Stimulated activated CD8-positive, alpha-beta memory T cell treated with anti-CD3 and anti-CD28 coated beads, Interleukin-7, amount 100 ng/mL, for 4 hours (primary cell): ENCODE data around the gene MRPS34.
A peak's percentile ranks its signal among the peaks of the same experiment; 100 is the strongest.

ENCODE experiments used
- DNase-seq, 2 donors: peaks; one replicate each; pipeline ENCODE4 v3.0.0-alpha.2; 2020; ENCODE audit warnings: low read depth in 2 of 2

MRPS34 gene

DNA sequence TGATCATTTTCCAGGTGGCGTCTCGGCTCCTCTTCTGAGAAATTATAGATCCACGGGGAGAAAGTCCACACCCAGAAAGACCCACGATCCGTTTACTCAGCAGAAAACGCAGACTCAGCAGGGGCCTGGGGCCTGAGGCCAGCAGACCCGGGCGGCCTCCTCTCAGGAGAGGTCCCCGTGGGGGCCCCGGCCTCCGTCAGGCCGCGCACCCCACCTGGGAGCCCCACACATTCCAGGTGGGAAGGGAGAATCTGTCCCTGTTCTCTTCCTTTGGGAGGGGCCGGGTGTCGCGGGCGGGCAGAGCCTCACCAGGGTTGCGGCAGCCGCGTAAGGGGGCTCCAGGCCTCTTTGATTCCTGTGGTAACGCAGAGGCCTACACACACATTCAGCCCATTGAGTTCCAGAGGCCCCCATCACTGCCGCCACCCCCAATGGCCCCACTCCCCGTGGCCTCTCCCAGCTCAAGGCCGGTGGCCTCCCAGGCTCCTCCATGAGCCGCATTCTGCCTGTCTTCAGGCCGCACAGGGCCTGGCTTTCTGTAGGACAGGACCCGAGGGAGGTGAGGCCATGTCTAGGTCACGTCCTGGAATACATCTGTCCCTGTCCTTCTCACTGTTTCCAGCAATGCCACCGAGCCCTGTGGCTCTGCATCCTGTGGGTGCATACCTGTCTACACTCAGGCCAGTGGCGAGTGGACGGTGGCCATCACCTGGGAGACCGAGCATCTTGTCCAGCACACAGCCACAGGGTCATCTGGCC, 22.2 kb upstream of the MRPS34 start:
- no peak for DNase-seq

DNA sequence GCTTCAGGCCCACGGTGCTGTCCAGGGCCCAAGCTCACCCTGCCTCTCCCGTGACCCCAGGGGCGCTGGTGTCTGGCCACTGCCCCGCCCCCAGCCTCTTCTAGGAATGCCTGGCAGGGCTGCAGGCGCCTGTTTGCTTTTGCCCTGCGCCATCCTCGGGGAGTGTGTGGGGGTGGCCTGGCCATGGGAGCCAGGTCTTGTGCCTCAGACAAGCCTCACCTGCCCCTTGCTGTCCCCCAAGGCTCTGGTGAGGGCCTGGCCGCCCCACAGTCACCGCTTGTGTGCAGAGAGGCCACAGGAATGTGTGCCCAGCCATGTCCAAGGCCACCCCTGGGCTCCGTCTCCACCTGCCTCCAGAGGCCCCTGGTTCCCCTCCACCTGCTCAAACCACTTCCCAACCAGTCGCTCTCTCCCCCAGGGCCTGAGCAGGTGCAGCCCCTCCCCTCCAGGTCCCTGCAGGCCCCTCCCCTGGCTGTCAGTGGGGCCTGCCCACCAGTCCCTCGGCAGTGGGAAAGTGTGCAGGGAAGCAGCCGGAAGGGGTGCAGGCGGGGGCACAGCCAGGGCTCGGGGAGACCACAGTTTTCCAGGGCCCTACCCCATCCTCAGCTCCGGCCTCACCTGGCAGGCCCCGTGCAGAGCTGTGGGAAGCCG, 21.4 kb upstream of the MRPS34 start:
- DNase-seq = no peak

DNA sequence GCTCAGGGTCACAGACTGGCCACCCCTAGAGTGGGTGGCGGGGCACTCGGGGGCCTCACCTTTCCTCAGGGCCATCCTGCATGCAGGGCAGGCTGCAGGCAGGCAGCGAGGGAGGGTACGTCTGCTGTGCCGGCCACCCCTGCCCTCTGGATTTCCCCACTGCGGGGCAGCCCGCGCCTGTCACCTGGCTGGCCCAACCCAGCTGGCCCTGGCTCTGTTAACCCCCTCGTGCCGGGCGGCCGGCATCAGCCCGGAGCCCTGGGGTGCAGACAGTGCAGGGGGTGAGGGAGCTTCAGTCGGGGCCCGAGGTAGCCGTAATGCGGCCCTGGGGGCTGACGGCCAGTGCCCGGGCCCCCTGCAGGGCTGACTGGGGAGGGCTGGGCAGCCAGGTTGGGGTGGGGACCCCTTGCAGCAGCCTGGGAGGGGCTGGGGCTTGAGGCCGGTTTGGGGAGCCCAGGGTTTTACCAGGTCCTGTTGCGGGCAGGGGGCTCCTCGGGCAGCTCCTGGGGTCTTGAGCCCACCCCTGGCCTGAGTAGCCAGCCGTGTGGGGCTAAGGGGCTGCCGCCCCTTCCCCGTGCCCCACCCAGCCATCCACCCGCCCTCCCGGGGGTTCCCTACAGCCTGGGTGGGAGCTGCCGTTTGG, 20.8 kb upstream of the MRPS34 start, which contains the start of gene IGFALS:
Gene IGFALS, minus strand, starts transcription at position 128 of the 643 bp plus-strand sequence. Its CDS starts 53 bp downstream, at position 75.
- DNase-seq = no peak

DNA sequence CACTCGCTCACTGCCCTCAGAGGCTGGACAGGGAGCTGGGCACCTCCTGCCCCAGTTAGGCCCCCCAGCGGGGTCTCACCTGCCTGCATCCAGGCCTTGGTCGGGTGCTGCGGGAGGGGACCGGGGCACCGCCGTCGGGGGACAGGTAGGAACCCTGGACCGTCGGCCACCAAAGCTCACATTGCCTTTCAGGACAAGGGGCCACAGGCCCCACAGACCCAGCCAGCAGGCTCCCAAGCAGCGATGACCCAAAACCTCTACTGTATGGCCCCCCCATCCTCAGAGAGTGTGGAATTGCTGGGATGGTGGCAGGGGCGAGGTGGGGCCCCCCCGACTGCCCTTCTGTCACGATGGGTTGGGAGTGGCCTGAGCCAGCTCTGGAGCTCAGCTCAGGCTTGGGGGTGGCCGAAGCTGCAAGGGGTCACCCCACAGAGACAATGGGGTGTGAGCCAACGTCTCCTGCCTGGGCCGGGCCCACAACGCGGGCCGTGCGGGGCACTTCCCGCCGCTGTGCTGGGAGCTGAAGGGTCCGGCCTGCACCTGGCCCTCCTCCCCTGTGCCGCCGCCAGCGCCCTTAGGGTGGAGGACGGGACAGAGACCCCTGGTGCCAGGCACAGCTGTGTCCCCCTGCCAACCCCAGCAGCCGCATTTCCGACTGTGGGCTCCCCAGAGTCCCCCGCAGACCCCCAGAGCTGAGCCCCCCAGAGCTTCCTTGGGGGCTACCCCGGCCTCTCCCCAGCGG, 20.1 kb upstream of the MRPS34 start:
- DNase-seq = no peak

DNA sequence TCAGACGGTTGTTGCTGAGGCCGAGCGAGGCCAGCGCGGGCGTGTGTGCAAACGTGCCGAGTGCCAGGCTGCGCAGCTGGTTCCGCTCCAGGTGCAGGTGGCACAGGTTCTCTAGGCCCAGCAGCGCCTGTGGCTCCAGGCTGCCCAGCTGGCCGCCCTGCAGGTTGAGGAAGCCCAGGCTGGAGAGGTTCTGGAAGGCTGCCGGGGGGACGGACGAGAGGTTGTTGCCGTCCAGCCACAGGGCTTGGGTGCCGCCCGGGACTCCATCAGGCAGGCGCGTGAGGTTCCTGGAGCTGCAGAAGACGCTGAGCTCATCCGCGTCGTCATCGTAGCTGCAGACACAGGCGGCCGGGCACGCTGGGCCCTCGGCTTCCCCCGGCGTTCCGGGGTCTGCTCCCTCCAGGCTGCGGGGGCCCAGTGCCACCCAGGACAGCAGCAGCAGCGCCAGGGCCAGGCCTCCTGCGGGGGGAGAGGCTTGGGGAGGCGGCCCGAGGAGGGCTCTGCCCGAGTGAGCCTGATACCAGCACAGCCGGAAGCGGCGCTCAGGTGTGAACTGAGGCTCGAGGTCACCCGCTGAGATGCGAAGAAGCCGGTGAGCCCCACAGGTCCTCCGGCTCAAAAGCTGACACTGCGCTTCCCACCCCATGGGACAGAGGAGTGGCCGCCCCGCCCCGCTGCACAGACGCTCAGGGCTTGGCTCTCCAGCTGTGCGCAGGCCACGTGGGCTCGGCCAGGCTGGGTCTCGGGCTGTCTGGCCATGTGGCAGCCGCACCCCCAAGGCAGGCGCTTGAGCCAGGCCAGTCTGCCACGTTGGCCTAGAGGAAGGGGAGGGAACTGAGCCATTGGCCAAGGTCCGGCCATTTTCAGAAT, 19.2 kb upstream of the MRPS34 start:
- no peak for DNase-seq

DNA sequence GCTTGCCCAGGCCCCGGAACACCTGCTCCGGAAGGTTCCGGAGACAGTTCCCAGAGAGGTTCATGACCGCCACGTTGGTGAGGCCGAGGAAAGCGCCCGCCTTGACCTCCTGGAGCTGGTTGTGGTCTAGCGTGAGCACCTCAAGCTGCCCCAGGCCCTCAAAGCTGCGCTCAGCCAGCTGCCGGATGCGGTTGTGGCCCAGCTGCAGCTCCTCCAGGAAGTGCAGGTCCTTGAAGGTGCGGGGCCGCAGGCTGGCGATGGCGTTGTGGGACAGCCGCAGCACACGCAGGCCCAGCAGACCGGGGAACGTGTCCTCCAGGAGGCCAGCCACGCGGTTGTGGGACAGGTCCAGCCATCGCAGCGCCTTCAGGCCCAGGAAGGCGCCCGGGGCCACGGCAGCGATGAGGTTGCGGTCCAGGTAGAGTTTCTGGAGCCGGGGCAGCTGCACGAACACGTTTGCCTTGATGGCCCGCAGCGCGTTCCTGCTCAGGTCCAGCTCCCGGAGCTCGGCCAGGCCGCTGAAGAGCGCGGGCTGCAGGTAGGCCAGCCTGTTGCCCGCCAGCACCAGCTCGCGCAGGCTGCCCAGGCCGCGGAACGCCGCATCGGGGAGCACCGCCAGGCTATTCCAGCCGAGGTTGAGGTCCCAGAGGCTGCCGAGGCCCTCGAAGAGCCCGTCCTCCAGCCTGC, 18.5 kb upstream of the MRPS34 start:
- DNase-seq = no peak

DNA sequence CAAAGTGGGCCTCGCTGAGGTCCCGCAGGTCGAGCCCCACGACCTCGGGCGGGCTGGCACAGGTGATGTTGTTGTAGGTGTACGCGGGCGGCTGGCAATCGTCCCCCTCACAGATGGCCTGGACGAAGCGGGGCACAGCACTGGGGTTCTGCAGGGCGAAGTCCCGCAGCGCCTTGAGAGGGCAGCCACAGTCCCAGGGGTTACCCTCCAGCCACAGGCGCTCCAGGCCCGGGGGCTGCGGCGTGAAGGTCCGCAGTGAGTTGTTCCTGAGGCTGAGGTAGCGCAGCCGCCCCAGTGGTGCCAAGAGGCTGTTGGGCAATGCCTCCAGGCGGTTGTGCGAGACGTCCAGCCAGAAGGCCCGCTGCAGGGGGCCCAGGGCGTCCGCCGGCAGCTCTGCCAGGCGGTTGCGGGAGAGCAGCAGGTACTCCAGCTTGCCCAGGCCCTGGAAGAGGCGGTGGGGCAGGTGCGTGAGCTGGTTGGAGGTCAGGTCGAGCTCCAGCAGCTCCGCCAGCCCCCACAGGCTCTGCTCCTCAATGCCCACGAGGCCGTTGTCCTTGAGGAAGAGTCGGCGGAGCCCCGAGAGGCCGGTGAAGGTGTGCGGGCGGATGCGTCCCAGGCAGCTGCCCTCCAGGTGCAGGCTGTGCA, 17.8 kb upstream of the MRPS34 start:
- no peak for DNase-seq

DNA sequence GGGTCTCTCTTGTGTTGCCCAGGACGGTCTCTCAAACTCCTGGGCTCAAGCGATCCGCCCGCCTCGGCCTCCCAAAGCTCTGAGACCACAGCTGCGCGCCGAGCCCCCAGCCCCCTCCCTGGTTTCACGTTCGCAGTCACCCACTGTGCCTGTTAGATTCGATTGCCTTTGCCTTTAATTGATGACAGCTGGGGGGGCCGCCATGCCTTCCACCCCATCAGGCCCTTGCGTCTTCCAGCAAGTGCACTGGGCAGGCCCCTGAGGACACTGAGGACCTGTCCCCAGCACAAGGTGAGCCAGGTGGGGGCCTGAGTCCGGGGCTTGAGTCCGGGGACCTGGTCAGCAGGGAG, 17.3 kb upstream of the MRPS34 start:
- DNase-seq = no peak

DNA sequence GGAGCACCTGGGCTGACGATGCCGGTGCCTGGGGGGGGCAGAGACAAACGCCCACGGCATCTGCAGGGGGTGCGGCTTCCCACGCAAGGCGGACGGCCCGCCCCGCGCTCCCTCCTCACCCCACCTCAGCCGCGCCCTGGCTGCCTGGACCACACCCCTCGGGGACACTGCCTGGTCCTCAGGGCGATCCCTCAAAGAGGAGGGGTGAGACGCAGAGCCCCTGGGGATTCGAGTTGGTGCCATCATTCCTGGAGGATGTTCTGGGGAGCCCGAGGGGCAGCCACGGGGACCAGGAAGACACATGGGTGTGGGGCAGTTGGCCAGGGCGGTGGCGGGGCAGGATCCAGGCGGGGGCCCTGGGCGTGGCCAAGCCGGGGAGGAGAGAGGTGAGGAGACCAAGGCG, 16.7 kb upstream of the MRPS34 start:
- no peak for DNase-seq

DNA sequence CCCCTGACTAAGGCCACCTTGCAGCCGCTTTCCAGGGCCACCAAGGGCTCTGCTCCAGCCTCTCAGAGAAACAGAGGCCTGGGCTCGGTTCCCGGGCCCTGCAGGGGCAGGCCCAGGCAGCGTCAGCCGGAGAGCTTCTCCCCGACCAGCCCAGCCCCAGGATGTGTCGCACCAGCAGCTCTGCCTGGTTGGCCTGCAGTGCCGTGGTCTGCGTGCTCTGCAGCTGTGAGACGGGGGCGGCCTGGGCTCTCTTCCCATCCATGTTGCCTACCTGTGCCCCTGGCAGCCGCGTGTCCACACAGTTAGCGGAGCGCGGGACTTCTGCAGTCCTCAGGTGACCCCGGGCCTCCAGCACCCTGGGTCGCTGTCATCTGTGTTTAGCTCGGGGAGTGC, 15.8 kb upstream of the MRPS34 start:
- DNase-seq = no peak

DNA sequence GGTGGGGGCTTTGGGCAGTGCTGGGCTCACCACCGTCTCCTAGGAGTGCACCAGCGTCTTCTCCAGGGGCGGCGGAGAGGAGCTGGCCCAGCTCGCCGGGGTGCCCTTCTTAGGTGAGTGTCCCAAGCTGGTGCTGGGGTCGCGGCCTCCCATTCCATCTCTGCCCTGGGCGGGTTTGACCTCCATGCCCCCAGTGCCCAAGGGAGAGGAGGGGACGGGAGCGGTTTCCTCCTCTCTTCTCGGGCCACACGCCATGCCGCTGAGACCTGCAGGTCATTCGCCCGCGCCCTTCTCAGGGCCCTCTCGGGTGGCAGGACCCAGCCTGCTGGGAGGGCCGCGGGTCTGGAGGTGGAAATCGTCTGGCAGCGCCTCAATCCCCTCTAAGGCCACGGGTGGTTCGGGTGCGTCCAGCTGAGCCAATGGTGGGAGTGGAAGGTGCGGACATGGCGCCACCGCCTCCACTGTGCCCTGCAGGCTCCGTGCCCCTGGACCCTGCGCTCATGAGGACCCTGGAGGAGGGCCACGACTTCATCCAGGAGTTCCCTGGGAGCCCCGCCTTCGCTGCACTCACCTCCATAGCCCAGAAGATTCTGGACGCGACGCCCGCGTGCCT, 15.3 kb upstream of the MRPS34 start:
- DNase-seq = no peak

DNA sequence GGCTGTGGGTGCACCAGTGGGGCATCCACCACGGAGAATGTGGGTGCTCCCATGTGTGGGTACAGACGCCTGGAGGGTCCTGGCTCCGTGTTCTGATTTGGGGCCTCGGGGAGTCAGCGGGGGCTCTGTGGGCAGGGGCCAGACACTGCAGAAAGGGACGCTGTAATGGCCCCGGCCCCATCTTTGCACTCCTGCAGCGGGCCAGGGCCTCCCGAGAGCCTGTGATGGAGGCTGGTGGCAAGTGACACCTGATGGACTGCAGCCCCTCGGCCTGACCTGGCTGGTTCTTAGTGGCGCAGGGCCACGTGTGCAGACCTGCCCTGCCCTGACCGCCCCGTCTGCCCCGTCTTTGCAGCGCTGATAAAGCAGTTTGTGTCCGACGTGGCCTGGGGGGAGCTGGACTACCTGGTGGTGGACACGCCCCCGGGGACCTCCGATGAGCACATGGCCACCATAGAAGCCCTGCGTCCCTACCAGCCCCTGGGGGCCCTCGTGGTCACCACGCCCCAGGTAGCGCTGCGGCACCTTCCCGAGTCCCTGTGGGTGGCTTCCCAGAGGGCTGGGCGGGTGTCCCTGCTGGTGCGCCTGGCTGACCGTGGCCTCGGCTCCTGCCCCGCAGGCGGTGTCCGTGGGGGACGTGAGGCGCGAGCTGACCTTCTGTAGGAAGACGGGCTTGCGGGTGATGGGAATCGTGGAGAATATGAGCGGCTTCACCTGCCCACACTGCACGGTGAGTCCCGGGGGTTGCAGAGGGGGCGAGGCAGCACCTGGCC, 14.6 kb upstream of the MRPS34 start:
- no peak for DNase-seq

DNA sequence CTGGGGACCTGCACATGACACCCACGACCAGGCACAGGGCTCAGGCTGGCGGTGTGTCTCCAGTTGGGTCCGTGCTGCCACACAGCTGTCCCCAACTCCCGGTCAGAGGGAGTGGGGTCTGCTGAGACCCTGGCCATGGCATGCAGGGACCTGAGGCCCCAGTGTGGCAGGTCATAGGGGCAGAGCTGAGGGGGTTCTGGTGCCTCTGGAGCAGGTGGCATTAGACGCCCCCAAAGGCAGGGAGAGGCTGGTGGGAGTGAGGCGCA, 14.1 kb upstream of the MRPS34 start:
- no peak for DNase-seq

DNA sequence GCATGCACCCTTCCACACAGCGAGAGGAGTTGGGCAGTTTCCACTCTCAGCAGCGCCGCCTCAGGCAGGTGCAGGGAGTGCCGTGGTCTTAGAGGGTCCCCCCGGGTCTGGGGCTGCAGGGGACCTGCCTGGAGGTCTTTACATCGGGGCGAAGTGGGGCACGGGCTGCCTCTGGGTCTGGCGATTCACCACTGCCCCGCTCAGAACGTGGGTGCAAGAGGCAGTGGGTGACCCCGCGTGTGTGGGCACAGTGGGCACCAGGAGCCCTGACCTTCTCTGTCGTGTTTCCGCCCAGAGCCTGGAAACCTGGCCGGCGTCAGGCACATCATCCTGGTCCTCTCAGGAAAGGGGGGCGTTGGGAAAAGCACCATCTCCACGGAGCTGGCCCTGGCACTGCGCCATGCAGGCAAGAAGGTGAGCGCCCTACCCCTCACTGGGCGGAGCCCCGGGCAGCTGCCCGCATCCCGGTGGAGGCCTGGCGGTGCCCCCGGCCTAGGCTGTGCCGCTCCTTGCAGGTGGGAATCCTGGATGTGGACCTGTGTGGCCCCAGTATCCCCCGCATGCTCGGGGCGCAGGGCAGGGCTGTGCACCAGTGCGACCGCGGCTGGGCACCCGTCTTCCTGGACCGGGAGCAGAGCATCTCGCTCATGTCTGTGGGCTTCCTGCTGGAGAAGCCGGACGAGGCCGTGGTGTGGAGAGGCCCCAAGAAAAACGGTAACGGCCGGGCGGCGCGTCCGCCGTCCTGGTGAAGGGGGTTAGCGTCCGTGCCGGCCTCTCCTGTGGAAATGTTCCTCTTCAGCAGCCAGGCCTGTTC, 13.5 kb upstream of the MRPS34 start:
- DNase-seq = no peak

DNA sequence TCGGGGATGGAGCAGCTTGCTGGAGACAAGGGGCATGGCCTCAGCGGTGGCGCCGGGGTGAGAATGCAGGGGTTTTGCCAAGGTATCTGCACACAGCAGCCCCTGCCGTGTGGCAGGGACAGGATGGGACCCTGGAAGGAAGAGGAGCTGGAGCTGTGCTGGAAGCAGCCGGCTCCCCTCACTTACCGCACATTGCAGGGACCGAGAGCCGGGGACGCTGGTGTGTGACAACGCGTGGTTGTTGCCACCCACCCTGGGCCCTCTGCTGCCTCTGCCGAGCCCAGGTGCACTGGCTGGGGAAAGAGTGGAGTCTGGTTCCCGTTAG, 12.9 kb upstream of the MRPS34 start:
- no peak for DNase-seq

DNA sequence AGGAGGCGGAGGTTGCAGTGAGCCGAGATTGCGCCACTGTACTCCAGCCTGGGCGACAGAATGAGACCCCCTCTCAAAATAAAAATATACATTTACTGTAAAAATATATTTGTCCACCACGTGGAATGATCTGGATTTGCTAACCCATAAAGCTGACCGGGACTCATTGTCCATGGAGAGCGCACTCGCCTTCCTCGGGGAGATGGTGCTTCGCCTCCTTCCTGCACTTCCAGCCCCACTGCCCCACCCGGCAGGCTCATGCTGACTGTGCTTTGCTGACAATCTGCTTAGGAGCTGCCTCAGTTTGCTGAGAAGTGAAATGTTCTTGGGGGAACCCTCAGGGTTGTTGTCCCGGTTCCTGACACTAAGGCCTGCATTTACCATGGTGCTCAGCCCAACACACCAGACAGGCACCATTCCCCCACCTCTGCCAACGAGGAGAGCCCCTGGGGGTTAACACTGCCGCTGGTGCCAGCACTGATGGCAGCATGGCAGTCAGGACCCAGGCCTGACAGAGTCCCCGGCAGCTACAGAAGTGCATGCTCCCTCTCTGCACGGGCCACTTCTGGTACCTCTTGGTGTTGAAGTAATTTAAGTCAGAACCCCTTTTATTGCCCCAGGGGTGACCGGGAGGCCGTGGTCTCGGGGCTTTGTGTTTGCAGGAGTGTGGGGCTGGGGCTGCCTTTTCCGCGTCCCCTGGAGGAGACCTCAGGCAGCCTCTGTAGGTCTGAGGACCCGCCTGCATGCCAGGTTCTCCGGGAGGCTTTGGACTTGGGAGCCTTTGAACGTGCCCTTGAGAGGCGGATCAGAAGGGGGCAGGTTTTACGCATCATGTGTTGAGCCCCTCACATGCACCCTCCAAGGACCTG, 12.3 kb upstream of the MRPS34 start:
- no peak for DNase-seq

DNA sequence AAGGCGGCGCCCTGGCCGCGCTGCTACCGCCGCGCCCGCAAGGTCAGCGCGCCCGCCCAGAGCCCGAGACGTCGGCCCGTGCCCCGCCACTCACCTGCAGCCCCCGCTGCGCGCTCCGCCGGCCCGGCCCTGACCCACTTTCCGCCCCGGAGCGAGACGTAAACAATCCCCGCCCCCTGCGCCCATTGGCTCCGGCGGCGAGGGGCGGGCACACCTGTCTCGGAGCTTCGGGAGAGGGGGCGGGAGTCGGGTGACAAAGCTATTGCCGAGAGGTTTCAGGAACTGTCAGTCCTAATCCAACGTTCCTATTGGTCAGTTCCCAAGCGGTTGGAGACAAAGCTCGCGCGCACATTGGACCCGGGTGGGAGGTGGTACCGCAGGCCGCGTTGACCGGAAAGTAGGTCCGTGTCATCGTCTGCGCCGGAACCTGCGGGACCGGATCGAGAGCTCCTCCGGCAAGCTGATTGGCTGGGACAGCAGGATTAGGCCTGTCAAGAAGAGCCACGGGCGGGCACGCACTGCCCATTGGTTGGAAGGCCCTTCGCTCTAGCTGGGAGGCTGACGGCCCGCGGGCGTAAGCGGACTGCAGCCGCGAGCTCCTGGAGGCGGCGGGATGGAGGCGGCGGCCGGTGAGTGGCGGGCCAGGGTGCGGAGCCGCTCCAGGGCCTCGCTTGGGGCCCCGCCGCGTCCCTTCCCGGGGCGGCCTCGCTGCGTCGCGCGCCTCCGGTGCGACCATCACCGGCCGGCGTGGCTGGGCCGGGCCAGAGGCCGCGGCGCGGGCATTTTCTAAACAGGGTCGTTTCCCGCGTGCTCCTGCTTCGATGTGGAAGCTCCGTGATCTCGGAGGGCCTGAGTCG, 9.7 kb upstream of the MRPS34 start, which contains the start of the genes NUBP2 and SPSB3:
Gene NUBP2, plus strand, starts transcription at position 553 of the 857 bp plus-strand sequence. Its CDS starts 61 bp downstream, at position 614.
Gene SPSB3, minus strand, starts transcription at position 164 of the 857 bp plus-strand sequence. CDS start 1,088 bp downstream, outside the sequence.
- DNase-seq = peak; percentile 96 to 98
